HUES64 (cell line): ENCODE results near the gene GRAP.
"Not testable (repeated sequence)": the region's sequence is repeated elsewhere in the genome, so short reads cannot be mapped to it uniquely, and the experiment has no call there.

Experiments
- H3K27ac ChIP-seq: 2 replicates; pipeline ENCODE4 v1.7.0; 2013; ENCODE audit warnings: low read depth, low read length, inconsistent platforms
- H3K27me3 ChIP-seq: 2 replicates; pipeline ENCODE4 v1.6.1; 2013; ENCODE audit warnings: mild to moderate bottlenecking, low read length; ENCODE audit not compliant: insufficient read depth
- H3K36me3 ChIP-seq: 2 replicates; pipeline ENCODE4 v1.6.1; 2013; ENCODE audit warnings: mild to moderate bottlenecking, low read length; ENCODE audit not compliant: insufficient read depth
- H3K4me1 ChIP-seq: 2 replicates; pipeline ENCODE4 v1.6.1; 2013; ENCODE audit warnings: mild to moderate bottlenecking, low read length, moderate library complexity; ENCODE audit not compliant: insufficient read depth
- H3K4me3 ChIP-seq: 2 replicates; pipeline ENCODE4 v1.5.1; 2013; ENCODE audit warnings: mild to moderate bottlenecking, low read length, moderate library complexity
- H3K9ac ChIP-seq: 2 replicates; pipeline ENCODE4 v1.6.1; 2013; ENCODE audit warnings: mild to moderate bottlenecking, low read depth, low read length
- H3K9me3 ChIP-seq: 2 replicates; pipeline ENCODE4 v1.6.1; 2013; ENCODE audit warnings: low read depth, low read length; ENCODE audit not compliant: insufficient read depth
- WGBS: fragments of 150-250, 120-280 bp; methylation state at CpG from one replicate; pipeline ENCODE4 v1.1.7; 2013; ENCODE audit warnings: missing lambda C conversion rate; 5-methylcytosine and 5-hydroxymethylcytosine counted together

The GRAP gene

GRCh38 chr17:19022128-19022527, 24.6 kb downstream of the GRAP start:
- Histone ChIP-seq H3K4me1 (no peaks in the 10 kb centered on the region), H3K9me3 (no peaks in the 10 kb centered on the region), H3K4me3 (no peak overlapping the region), H3K36me3 (no peaks in the 10 kb centered on the region), H3K9ac (no peak overlapping the region), H3K27ac (no peak overlapping the region), H3K27me3 (peaks cover 2% of the 10 kb centered on the region; the same call in 1 of the 2 replicates)
- 94% methylated on average over 5 of the region's 5 CpGs for WGBS

- 94% methylated on average over 24 of the region's 24 CpGs for WGBS
- Histone ChIP-seq H3K9ac (no peak overlapping the region), H3K27ac (no peak overlapping the region), H3K36me3 (no peaks in the 10 kb centered on the region), H3K27me3 (peaks cover 2% of the 10 kb centered on the region; the same call in 1 of the 2 replicates), H3K4me3 (no peak overlapping the region), H3K9me3 (no peaks in the 10 kb centered on the region), H3K4me1 (no peaks in the 10 kb centered on the region)
Observed at GRCh38 chr17:19021622-19022083, 25.1 kb downstream of the GRAP start.

GRCh38 chr17:19021011-19021621, 25.6 kb downstream of the GRAP start:
- H3K9me3 ChIP-seq, H3K4me1 ChIP-seq, H3K27ac ChIP-seq, H3K9ac ChIP-seq, H3K4me3 ChIP-seq, H3K36me3 ChIP-seq, H3K27me3 ChIP-seq: not testable (repeated sequence)
- 93% methylated on average over 7 of the region's 7 CpGs for WGBS

GRCh38 chr17:19020016-19020415, 26.7 kb downstream of the GRAP start:
- H3K9me3 ChIP-seq = no peaks in the 10 kb centered on the region
- H3K27ac ChIP-seq = no peak overlapping the region
- H3K4me3 ChIP-seq = no peak overlapping the region
- H3K4me1 ChIP-seq = no peaks in the 10 kb centered on the region
- no peaks in the 10 kb centered on the region for H3K36me3 ChIP-seq
- WGBS = 98% methylated on average over 3 of the region's 3 CpGs
- H3K27me3 ChIP-seq = peaks cover 2% of the 10 kb centered on the region; the same call in 1 of the 2 replicates
- H3K9ac ChIP-seq = no peak overlapping the region

- Histone ChIP-seq H3K27me3 (peaks cover 2% of the 10 kb centered on the region; the same call in 1 of the 2 replicates), H3K27ac (no peak overlapping the region), H3K4me1 (no peaks in the 10 kb centered on the region), H3K4me3 (no peak overlapping the region), H3K9me3 (no peaks in the 10 kb centered on the region), H3K36me3 (no peaks in the 10 kb centered on the region), H3K9ac (peak overlapping the region; percentile 26; the same call in 1 of the 2 replicates)
- WGBS = 81% methylated on average over 27 of the region's 27 CpGs
Observed at GRCh38 chr17:19019041-19019941, 27.5 kb downstream of the GRAP start.

GRCh38 chr17:19018600-19018950, 28.2 kb downstream of the GRAP start:
- H3K9me3 ChIP-seq = no peaks in the 10 kb centered on the region
- no peaks in the 10 kb centered on the region for H3K4me1 ChIP-seq
- H3K4me3 ChIP-seq = no peak overlapping the region
- H3K27me3 ChIP-seq = peaks cover 2% of the 10 kb centered on the region; the same call in 1 of the 2 replicates
- H3K9ac ChIP-seq = no peak overlapping the region
- H3K27ac ChIP-seq = no peak overlapping the region
- H3K36me3 ChIP-seq = no peaks in the 10 kb centered on the region
- whole genome bisulfite sequencing = 85% methylated on average over 6 of the region's 6 CpGs

- Histone ChIP-seq H3K27me3 (peaks cover 2% of the 10 kb centered on the region; the same call in 1 of the 2 replicates), H3K9me3 (no peaks in the 10 kb centered on the region), H3K4me1 (no peaks in the 10 kb centered on the region), H3K4me3 (no peak overlapping the region), H3K36me3 (no peaks in the 10 kb centered on the region), H3K9ac (no peak overlapping the region), H3K27ac (no peak overlapping the region)
- WGBS = 92% methylated on average over 12 of the region's 16 CpGs
Observed at GRCh38 chr17:19017804-19018599, 28.8 kb downstream of the GRAP start.

GRCh38 chr17:19017401-19017800, 29.4 kb downstream of the GRAP start:
- WGBS = 89% methylated on average over 12 of the region's 12 CpGs
- H3K27ac ChIP-seq = no peak overlapping the region
- no peak overlapping the region for H3K9ac ChIP-seq
- no peak overlapping the region for H3K4me3 ChIP-seq
- no peaks in the 10 kb centered on the region for H3K36me3 ChIP-seq
- H3K4me1 ChIP-seq = no peaks in the 10 kb centered on the region
- H3K9me3 ChIP-seq = no peaks in the 10 kb centered on the region
- H3K27me3 ChIP-seq = peaks cover 2% of the 10 kb centered on the region; the same call in 1 of the 2 replicates

GRCh38 chr17:19016881-19017280, 29.9 kb downstream of the GRAP start:
- H3K27me3 ChIP-seq = peaks cover 2% of the 10 kb centered on the region; the same call in 1 of the 2 replicates
- no peaks in the 10 kb centered on the region for H3K9me3 ChIP-seq
- H3K27ac ChIP-seq = no peak overlapping the region
- no peaks in the 10 kb centered on the region for H3K4me1 ChIP-seq
- H3K9ac ChIP-seq = no peak overlapping the region
- WGBS = 85% methylated on average over 7 of the region's 7 CpGs
- H3K36me3 ChIP-seq = no peaks in the 10 kb centered on the region
- no peak overlapping the region for H3K4me3 ChIP-seq

- Histone ChIP-seq H3K4me1 (no peaks in the 10 kb centered on the region), H3K9me3 (no peaks in the 10 kb centered on the region), H3K4me3 (no peak overlapping the region), H3K9ac (no peak overlapping the region), H3K27ac (no peak overlapping the region), H3K36me3 (no peaks in the 10 kb centered on the region), H3K27me3 (peaks cover 2% of the 10 kb centered on the region; the same call in 1 of the 2 replicates)
- WGBS = 91% methylated on average over 8 of the region's 8 CpGs
Observed at GRCh38 chr17:19016297-19016696, 30.5 kb downstream of the GRAP start.

GRCh38 chr17:19015428-19015827, 31.3 kb downstream of the GRAP start:
- H3K9me3 ChIP-seq = no peaks in the 10 kb centered on the region
- H3K9ac ChIP-seq = no peak overlapping the region
- H3K27me3 ChIP-seq = peaks cover 2% of the 10 kb centered on the region; the same call in 1 of the 2 replicates
- no peak overlapping the region for H3K27ac ChIP-seq
- WGBS = 83% methylated on average over 7 of the region's 7 CpGs
- H3K4me3 ChIP-seq = no peak overlapping the region
- H3K36me3 ChIP-seq = no peaks in the 10 kb centered on the region
- no peaks in the 10 kb centered on the region for H3K4me1 ChIP-seq
